Stimulated activated CD8-positive, alpha-beta memory T cell treated with anti-CD3 and anti-CD28 coated beads, Interleukin-7, amount 100 ng/mL, for 24 hours (primary cell): ENCODE measurements around the gene P2RX6.
"Not testable (repeated sequence)": the region's sequence is repeated elsewhere in the genome, so short reads cannot be mapped to it uniquely, and the experiment has no call there.

ENCODE experiments used
- DNase-seq: peaks from one replicate; pipeline ENCODE4 v3.0.0-alpha.2; 2020; ENCODE audit warnings: low read depth

The P2RX6 gene

GRCh38 chr22:21031545-21032036 is 16.6 kb downstream of the P2RX6 start:
- DNase-seq, result no peak

GRCh38 chr22:21032037-21032867 is 17.3 kb downstream of the P2RX6 start, which contains the start of gene SLC7A4:
SLC7A4 (minus strand) TSS chr22:21032561; CDS start chr22:21031812, 749 bp downstream.
- DNase-seq, result no peak

- DNase-seq, result no peak
Observed at GRCh38 chr22:21032868-21033688, 18.1 kb downstream of the P2RX6 start.

GRCh38 chr22:21033895-21034294 is 18.9 kb downstream of the P2RX6 start:
- no peak for DNase-seq

GRCh38 chr22:21034989-21035388 is 20.0 kb downstream of the P2RX6 start:
- DNase-seq, result no peak

- DNase-seq, result no peak
Observed at GRCh38 chr22:21038405-21038804, 23.4 kb downstream of the P2RX6 start.

GRCh38 chr22:21039158-21039557 is 24.2 kb downstream of the P2RX6 start:
- DNase-seq, result not testable (repeated sequence)

GRCh38 chr22:21041937-21042336 is 27.0 kb downstream of the P2RX6 start:
- no peak for DNase-seq

- no peak for DNase-seq
Observed at GRCh38 chr22:21042978-21043859, 28.3 kb downstream of the P2RX6 start.

GRCh38 chr22:21043860-21044535 is 29.0 kb downstream of the P2RX6 start:
- DNase-seq, result no peak

- DNase-seq, result no peak
Observed at GRCh38 chr22:21044931-21045584, 30.1 kb downstream of the P2RX6 start.

GRCh38 chr22:21045585-21046294 is 30.8 kb downstream of the P2RX6 start, which contains the start of gene LRRC74B:
LRRC74B (plus strand) TSS chr22:21045946; CDS start chr22:21045987, 41 bp downstream.
- peak; percentile 57 for DNase-seq

- DNase-seq, result no peak
Observed at GRCh38 chr22:21047035-21047661, 32.2 kb downstream of the P2RX6 start.

- DNase-seq, result no peak
Observed at GRCh38 chr22:21047730-21048129, 32.8 kb downstream of the P2RX6 start.

- not testable (repeated sequence) for DNase-seq
Observed at GRCh38 chr22:21048448-21048847, 33.5 kb downstream of the P2RX6 start.

- not testable (repeated sequence) for DNase-seq
Observed at GRCh38 chr22:21048965-21049364, 34.0 kb downstream of the P2RX6 start.

- no peak for DNase-seq
Observed at GRCh38 chr22:21051145-21051830, 36.3 kb downstream of the P2RX6 start.

- DNase-seq, result no peak
Observed at GRCh38 chr22:21051831-21052400, 37.0 kb downstream of the P2RX6 start.
